ENCODE measurements around the gene BCORL1.

BCORL1 gene

GRCh38 chrX:129982300-129983251 is at the start of gene BCORL1:
BCORL1 (plus strand) TSS chrX:129982635; CDS start chrX:130005232, 22,597 bp downstream.
- peak; percentile 72 for DNase-seq

GRCh38 chrX:129932821-129933321 is 49.6 kb upstream of the BCORL1 start:
- DNase-seq, result peak; percentile 33

- DNase-seq, result no peak
Observed at GRCh38 chrX:129933700-129934099, 48.7 kb upstream of the BCORL1 start.

- no peak for DNase-seq
Observed at GRCh38 chrX:129934461-129934860, 48.0 kb upstream of the BCORL1 start.

- DNase-seq, result no peak
Observed at GRCh38 chrX:129934952-129935351, 47.5 kb upstream of the BCORL1 start.

- DNase-seq, result no peak
Observed at GRCh38 chrX:129938081-129938480, 44.4 kb upstream of the BCORL1 start.

GRCh38 chrX:129939986-129940385 is 42.4 kb upstream of the BCORL1 start:
- DNase-seq, result no peak

GRCh38 chrX:129940721-129941120 is 41.7 kb upstream of the BCORL1 start:
- no peak for DNase-seq

- DNase-seq, result no peak
Observed at GRCh38 chrX:129945131-129945530, 37.3 kb upstream of the BCORL1 start.

- DNase-seq, result no peak
Observed at GRCh38 chrX:129953334-129953648, 29.1 kb upstream of the BCORL1 start.

- DNase-seq, result no peak
Observed at GRCh38 chrX:129953881-129954280, 28.6 kb upstream of the BCORL1 start.

GRCh38 chrX:129954804-129955203 is 27.6 kb upstream of the BCORL1 start:
- no peak for DNase-seq

GRCh38 chrX:129955682-129956081 is 26.8 kb upstream of the BCORL1 start:
- no peak for DNase-seq

- no peak for DNase-seq
Observed at GRCh38 chrX:129956145-129956544, 26.3 kb upstream of the BCORL1 start.

- DNase-seq, result no peak
Observed at GRCh38 chrX:129956765-129957164, 25.7 kb upstream of the BCORL1 start.

- DNase-seq, result peak; percentile 59
Observed at GRCh38 chrX:129957241-129958082, 25.0 kb upstream of the BCORL1 start.

- no peak for DNase-seq
Observed at GRCh38 chrX:129958083-129958465, 24.4 kb upstream of the BCORL1 start.

- DNase-seq, result no peak
Observed at GRCh38 chrX:129958814-129959492, 23.5 kb upstream of the BCORL1 start.

GRCh38 chrX:129959493-129959832 is 23.0 kb upstream of the BCORL1 start:
- no peak for DNase-seq

- DNase-seq, result peak; percentile 68
Observed at GRCh38 chrX:129961180-129962083, 21.0 kb upstream of the BCORL1 start.

GRCh38 chrX:129963729-129964128 is 18.7 kb upstream of the BCORL1 start:
- DNase-seq, result no peak

GRCh38 chrX:129965166-129965565 is 17.3 kb upstream of the BCORL1 start:
- no peak for DNase-seq

All from activated CD4-positive, CD25-positive, alpha-beta regulatory T cell treated with anti-CD3 and anti-CD28 coated beads, Interleukin-2, amount 50 U/mL, for 72 hours (primary cell).